Osteocyte (in vitro differentiated cells): ENCODE data around the gene SERINC3. TPM values are rescaled to one million over a fixed set of nuclear protein-coding genes. Genes with fewer than 3 reads are reported as not detected.

Source experiments
- DNase-seq: peaks from one replicate; pipeline ENCODE4 v3.0.0; 2021; ENCODE audit warnings: mixed read lengths; ENCODE audit not compliant: unreplicated experiment; ENCODE audit errors: extremely low spot score
- H3K27ac Mint-ChIP-seq: one replicate; pipeline ENCODE4 v1.8.0; 2021; ENCODE audit warnings: mild to moderate bottlenecking, mixed read lengths; ENCODE audit not compliant: unreplicated experiment
- H3K27me3 Mint-ChIP-seq: one replicate; pipeline ENCODE4 v1.8.0; 2021; ENCODE audit warnings: mixed read lengths; ENCODE audit not compliant: unreplicated experiment
- H3K36me3 Mint-ChIP-seq: one replicate; pipeline ENCODE4 v1.8.0; 2021; ENCODE audit warnings: mixed read lengths; ENCODE audit not compliant: unreplicated experiment
- H3K4me1 Mint-ChIP-seq: one replicate; pipeline ENCODE4 v1.8.0; 2021; ENCODE audit warnings: mixed read lengths; ENCODE audit not compliant: unreplicated experiment
- H3K4me3 Mint-ChIP-seq: one replicate; pipeline ENCODE4 v1.8.0; 2021; ENCODE audit warnings: mild to moderate bottlenecking, moderate library complexity, mixed read lengths; ENCODE audit not compliant: unreplicated experiment
- H3K9me3 Mint-ChIP-seq: one replicate; pipeline ENCODE4 v1.8.0; 2021; ENCODE audit warnings: mixed read lengths; ENCODE audit not compliant: unreplicated experiment
- total RNA-seq: library from RNA; stranded (reverse); gene quantifications from 2 replicates; pipeline ENCODE4 v1.2.1, GENCODE V29; 2021
- TF ChIP-seq, protein P1 (sequence below): fragments of 200-600 bp; sonication (generic); IDR thresholded peaks from 2 replicates; pipeline ENCODE4 v1.5.0; 2021; ENCODE audit warnings: antibody characterized with exemption, mild to moderate bottlenecking, moderate library complexity

SERINC3 gene
- total RNA-seq, 1 donor from 2014 or later: 121 TPM

DNA sequence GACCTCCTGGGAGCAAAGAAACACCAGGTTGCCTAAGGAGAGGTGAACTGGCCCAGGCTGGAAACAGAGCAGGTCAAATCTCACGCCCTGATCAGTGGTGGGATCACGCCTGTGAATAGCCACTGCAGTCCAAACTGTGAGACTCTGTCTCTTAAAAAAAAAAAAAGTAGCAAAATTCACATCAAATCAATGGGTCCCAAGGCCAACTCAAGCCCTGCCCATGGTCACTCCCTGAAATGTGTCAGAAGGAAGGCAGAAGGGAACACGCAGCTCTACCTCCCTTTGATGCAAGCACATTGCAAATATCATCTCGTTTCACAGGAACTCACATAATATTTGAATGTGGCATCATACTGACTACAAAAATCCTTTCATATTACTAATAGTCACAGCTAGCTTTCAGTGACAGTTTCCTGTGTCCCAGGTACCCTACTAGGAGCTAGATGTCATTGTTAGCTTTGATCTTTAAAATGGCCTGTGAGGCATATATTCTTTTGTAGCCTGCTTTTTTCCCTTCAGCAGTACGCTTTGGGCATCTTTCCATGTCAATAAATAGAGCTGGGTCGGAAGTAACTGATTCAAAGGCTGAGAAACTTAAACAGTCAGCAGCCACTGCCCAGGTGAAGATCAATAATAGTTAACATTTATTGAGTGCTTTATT, 60.6 kb downstream of the SERINC3 start:
- TF ChIP-seq, protein P1, sequence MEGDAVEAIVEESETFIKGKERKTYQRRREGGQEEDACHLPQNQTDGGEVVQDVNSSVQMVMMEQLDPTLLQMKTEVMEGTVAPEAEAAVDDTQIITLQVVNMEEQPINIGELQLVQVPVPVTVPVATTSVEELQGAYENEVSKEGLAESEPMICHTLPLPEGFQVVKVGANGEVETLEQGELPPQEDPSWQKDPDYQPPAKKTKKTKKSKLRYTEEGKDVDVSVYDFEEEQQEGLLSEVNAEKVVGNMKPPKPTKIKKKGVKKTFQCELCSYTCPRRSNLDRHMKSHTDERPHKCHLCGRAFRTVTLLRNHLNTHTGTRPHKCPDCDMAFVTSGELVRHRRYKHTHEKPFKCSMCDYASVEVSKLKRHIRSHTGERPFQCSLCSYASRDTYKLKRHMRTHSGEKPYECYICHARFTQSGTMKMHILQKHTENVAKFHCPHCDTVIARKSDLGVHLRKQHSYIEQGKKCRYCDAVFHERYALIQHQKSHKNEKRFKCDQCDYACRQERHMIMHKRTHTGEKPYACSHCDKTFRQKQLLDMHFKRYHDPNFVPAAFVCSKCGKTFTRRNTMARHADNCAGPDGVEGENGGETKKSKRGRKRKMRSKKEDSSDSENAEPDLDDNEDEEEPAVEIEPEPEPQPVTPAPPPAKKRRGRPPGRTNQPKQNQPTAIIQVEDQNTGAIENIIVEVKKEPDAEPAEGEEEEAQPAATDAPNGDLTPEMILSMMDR: no peak
- Mint-ChIP-seq H3K4me1 (no peaks in the 10 kb centered on the region), H3K36me3 (no peaks in the 10 kb centered on the region), H3K27ac (no peak overlapping the region), H3K9me3 (no peaks in the 10 kb centered on the region), H3K4me3 (no peak overlapping the region), H3K27me3 (no peaks in the 10 kb centered on the region)
- no peak for DNase-seq

DNA sequence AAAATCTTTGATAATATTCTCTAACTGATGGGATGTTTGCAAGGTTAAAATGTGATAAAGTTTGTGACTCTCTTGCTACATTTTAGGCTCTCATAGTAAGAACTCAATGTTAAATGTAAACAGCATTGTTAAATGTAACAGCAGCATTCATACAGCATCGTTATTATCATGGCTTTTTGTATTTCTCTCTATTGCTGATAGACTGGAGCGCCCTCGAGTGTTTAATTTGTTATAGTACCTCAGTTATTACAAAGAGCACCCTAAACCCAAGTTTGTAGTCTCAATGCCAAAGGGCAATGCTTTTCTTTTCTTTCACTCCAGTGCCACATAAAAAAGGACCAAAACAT, 61.1 kb downstream of the SERINC3 start:
- DNase-seq: no peak
- H3K4me3 Mint-ChIP-seq: no peak overlapping the region
- H3K4me1 Mint-ChIP-seq: no peaks in the 10 kb centered on the region
- TF ChIP-seq, protein P1: peak; percentile 45
- H3K9me3 Mint-ChIP-seq: no peaks in the 10 kb centered on the region
- no peak overlapping the region for H3K27ac Mint-ChIP-seq
- no peaks in the 10 kb centered on the region for H3K27me3 Mint-ChIP-seq
- H3K36me3 Mint-ChIP-seq: no peaks in the 10 kb centered on the region

DNA sequence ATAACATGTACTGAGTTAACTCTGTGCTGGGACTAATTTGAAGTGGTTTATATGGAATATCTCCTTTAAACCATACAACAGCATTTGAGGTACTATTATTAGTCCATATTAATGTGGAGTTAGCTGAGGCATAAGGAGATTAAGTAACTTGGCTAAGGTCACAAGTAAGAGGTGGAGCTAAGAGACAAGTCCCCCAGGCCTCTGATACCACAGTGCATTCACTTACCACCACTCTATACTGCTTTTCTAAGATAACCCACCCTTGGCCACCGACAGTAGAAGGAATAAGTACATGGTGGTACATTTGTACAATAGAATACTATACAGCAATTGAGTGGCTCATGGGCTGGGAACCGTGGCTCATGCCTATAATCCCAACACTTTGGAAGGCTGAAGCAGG, 62.6 kb downstream of the SERINC3 start:
- no peaks in the 10 kb centered on the region for H3K9me3 Mint-ChIP-seq
- TF ChIP-seq, protein P1: no peak
- H3K36me3 Mint-ChIP-seq: no peaks in the 10 kb centered on the region
- H3K27ac Mint-ChIP-seq: no peak overlapping the region
- H3K4me1 Mint-ChIP-seq: no peaks in the 10 kb centered on the region
- no peaks in the 10 kb centered on the region for H3K27me3 Mint-ChIP-seq
- H3K4me3 Mint-ChIP-seq: no peak overlapping the region
- DNase-seq: no peak

DNA sequence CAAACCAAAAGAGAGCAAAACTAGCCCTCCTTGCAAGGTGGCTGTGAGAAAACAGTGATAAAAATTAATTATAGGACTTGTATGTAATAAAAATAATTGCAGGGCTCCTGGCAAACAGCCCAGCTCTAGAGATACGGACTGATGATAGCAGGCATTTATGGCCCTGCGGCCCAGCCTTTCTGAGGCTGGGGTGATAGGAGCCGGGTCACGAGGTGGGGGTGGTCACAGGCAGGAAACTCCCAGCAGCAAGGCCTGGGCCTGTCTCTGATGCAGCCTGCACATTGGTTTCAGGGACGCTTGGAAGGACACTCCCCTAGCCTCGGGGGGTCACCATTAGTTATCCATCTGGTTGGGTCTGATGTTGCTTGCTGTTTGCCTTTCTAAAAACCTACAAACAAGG, 64.9 kb downstream of the SERINC3 start:
- TF ChIP-seq, protein P1: no peak
- Mint-ChIP-seq H3K27me3 (peaks cover 5% of the 10 kb centered on the region), H3K27ac (no peak overlapping the region), H3K9me3 (no peaks in the 10 kb centered on the region), H3K4me3 (no peak overlapping the region), H3K36me3 (no peaks in the 10 kb centered on the region), H3K4me1 (no peaks in the 10 kb centered on the region)
- no peak for DNase-seq

DNA sequence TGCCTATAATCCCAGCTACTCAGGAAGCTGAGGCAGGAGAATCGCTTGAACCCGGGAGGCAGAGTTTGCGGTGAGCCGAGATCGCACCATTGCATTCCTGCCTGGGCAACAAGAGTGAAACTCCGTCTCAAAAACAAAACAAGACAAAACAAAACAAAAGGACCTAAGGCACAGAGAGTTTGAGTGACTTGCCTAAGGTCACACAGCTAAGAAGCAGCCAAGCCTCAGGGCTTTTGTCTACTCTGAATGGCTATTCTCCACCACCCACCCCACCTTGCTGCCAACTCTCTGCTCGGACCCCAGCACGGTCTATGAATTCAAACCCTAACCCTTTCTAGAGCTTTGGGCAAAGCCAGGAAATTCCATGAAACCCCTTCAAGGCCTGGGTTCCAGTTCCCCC, 65.3 kb downstream of the SERINC3 start:
- H3K9me3 Mint-ChIP-seq: no peaks in the 10 kb centered on the region
- DNase-seq: no peak
- H3K27ac Mint-ChIP-seq: no peak overlapping the region
- no peaks in the 10 kb centered on the region for H3K4me1 Mint-ChIP-seq
- TF ChIP-seq, protein P1: no peak
- no peak overlapping the region for H3K4me3 Mint-ChIP-seq
- H3K36me3 Mint-ChIP-seq: no peaks in the 10 kb centered on the region
- H3K27me3 Mint-ChIP-seq: peaks cover 5% of the 10 kb centered on the region
